HEK293 (cell line): ENCODE measurements around the gene NPTXR.

Experiments
- CTCF ChIA-PET: fragments of 350-600 bp; formaldehyde crosslinking; extraction: SDS; loops from one replicate; lab custom pipeline; 2021; ENCODE audit warnings: antibody characterized with exemption; lab: Yijun Ruan, JAX
- POLR2A ChIA-PET: fragments of 300-600 bp; formaldehyde crosslinking; extraction: SDS; loops from one replicate; lab custom pipeline; 2020; ENCODE audit warnings: antibody characterized with exemption, inconsistent platforms; lab: Yijun Ruan, JAX
- H3K27ac ChIP-seq: fragments of 200-500 bp; sonication (Bioruptor generic); 2 replicates; pipeline ENCODE4 v1.5.1; 2014; ENCODE audit warnings: low read depth, low read length, control low read depth, inconsistent platforms; ENCODE audit errors: extremely low read depth
- H3K36me3 ChIP-seq, 2 experiments: fragments of 200-500 bp in 1 of 2; sonication (Bioruptor generic) in 1 of 2; 1 replicate in 1 of 2; 2 replicates in 1 of 2; pipeline ENCODE4 v1.5.1; 2014 to 2017; ENCODE audit warnings: inconsistent platforms in 2 of 2, low read length in 2 of 2; ENCODE audit not compliant: control insufficient read depth in 2 of 2, insufficient read depth in 1 of 2
- H3K4me1 ChIP-seq: fragments of 200-500 bp; sonication (Bioruptor generic); 2 replicates; pipeline ENCODE4 v1.5.1; 2014; ENCODE audit warnings: mild to moderate bottlenecking, low read length, inconsistent platforms; ENCODE audit not compliant: control insufficient read depth, insufficient read depth
- H3K4me3 ChIP-seq: 2 replicates; pipeline ENCODE4 v1.5.1; 2011; ENCODE audit warnings: low read depth, mild to moderate bottlenecking, control low read depth, low read length, moderate library complexity
- H3K9me3 ChIP-seq: fragments of 200-500 bp; sonication (Bioruptor generic); 2 replicates; pipeline ENCODE4 v1.5.1; 2014; ENCODE audit warnings: low read depth, low read length, inconsistent platforms; ENCODE audit not compliant: control insufficient read depth, insufficient read depth
- KLF1 ChIP-seq: fragments of 450-650 bp; formaldehyde crosslinking; IDR thresholded peaks from 2 replicates; pipeline ENCODE4 v1.5.1; 2016; ENCODE audit warnings: missing biosample characterization, missing genetic modification characterization
- KLF17 ChIP-seq: fragments of 450-650 bp; formaldehyde crosslinking; IDR thresholded peaks from 2 replicates; pipeline ENCODE4 v1.5.1; 2016; ENCODE audit warnings: missing biosample characterization, missing genetic modification characterization
- KLF9 ChIP-seq: fragments of 450-650 bp; formaldehyde crosslinking; IDR thresholded peaks from 2 replicates; pipeline ENCODE4 v1.5.1; 2016; ENCODE audit warnings: missing biosample characterization, missing genetic modification characterization, low read depth
- PRDM10 ChIP-seq: fragments of 450-650 bp; formaldehyde crosslinking; IDR thresholded peaks from 2 replicates; pipeline ENCODE4 v1.5.1; 2016; ENCODE audit warnings: missing biosample characterization, missing genetic modification characterization
- REST ChIP-seq: fragments of 450-650 bp; formaldehyde crosslinking; IDR thresholded peaks from 2 replicates; pipeline ENCODE4 v1.5.1; 2016; ENCODE audit warnings: missing biosample characterization, missing genetic modification characterization
- WT1 ChIP-seq: fragments of 450-650 bp; formaldehyde crosslinking; IDR thresholded peaks from 2 replicates; pipeline ENCODE4 v1.5.1; 2016; ENCODE audit warnings: missing biosample characterization, missing genetic modification characterization
- ZBTB44 ChIP-seq: fragments of 450-650 bp; IDR thresholded peaks from 2 replicates; pipeline ENCODE4 v1.5.1; 2018; ENCODE audit warnings: missing biosample characterization, mild to moderate bottlenecking, missing genetic modification characterization
- ZBTB8A ChIP-seq: fragments of 450-650 bp; formaldehyde crosslinking; IDR thresholded peaks from 2 replicates; pipeline ENCODE4 v1.5.1; 2016; ENCODE audit warnings: missing biosample characterization, missing genetic modification characterization
- ZNF24 ChIP-seq: fragments of 450-650 bp; formaldehyde crosslinking; IDR thresholded peaks from 2 replicates; pipeline ENCODE4 v1.5.1; 2016; ENCODE audit warnings: missing biosample characterization, missing genetic modification characterization
- ZNF280D ChIP-seq: fragments of 450-650 bp; formaldehyde crosslinking; IDR thresholded peaks from 2 replicates; pipeline ENCODE4 v1.5.1; 2016; ENCODE audit warnings: missing biosample characterization, missing genetic modification characterization
- ZNF324 ChIP-seq: fragments of 450-650 bp; formaldehyde crosslinking; IDR thresholded peaks from 2 replicates; pipeline ENCODE4 v1.5.1; 2016; ENCODE audit warnings: missing biosample characterization, missing genetic modification characterization
- ZNF398 ChIP-seq: fragments of 450-650 bp; formaldehyde crosslinking; IDR thresholded peaks from 2 replicates; pipeline ENCODE4 v1.5.1; 2017; ENCODE audit warnings: missing biosample characterization, missing genetic modification characterization
- ZNF555 ChIP-seq: fragments of 450-650 bp; formaldehyde crosslinking; conservative IDR thresholded peaks from 2 replicates; pipeline ENCODE4 v1.5.1; 2017; ENCODE audit warnings: missing biosample characterization, mild to moderate bottlenecking, missing genetic modification characterization, inconsistent platforms
- ZNF571 ChIP-seq: fragments of 450-650 bp; formaldehyde crosslinking; IDR thresholded peaks from 2 replicates; pipeline ENCODE4 v1.5.0; 2017; ENCODE audit warnings: missing biosample characterization, missing genetic modification characterization
- ZNF623 ChIP-seq: fragments of 450-650 bp; formaldehyde crosslinking; IDR thresholded peaks from 2 replicates; pipeline ENCODE4 v1.5.1; 2016; ENCODE audit warnings: missing biosample characterization, missing genetic modification characterization
- ZNF626 ChIP-seq: fragments of 450-650 bp; sonication (Bioruptor Pico); formaldehyde crosslinking; IDR thresholded peaks from 2 replicates; pipeline ENCODE4 v1.5.1; 2018; ENCODE audit warnings: missing biosample characterization, missing genetic modification characterization, inconsistent platforms
- ZNF768 ChIP-seq: fragments of 450-650 bp; formaldehyde crosslinking; IDR thresholded peaks from 2 replicates; pipeline ENCODE4 v1.5.1; 2018; ENCODE audit warnings: missing biosample characterization, mild to moderate bottlenecking, missing genetic modification characterization
- ZXDB ChIP-seq: fragments of 450-650 bp; formaldehyde crosslinking; IDR thresholded peaks from 2 replicates; pipeline ENCODE4 v1.5.1; 2016; ENCODE audit warnings: missing biosample characterization, missing genetic modification characterization

NPTXR gene

GRCh38 chr22:38819387-38819940, 24.4 kb downstream of the NPTXR start (continued):
- TF ChIP-seq ZNF623 (no peak), ZNF571 (tag by site-specific recombination) (no peak), ZBTB8A (no peak), ZBTB44 (tag by site-specific recombination) (no peak)

- H3K36me3 ChIP-seq, result no peaks in the 10 kb centered on the region; a peak in 1 of 3 replicates
- H3K4me1 ChIP-seq, result no peaks in the 10 kb centered on the region
- no peak overlapping the region for H3K4me3 ChIP-seq
- ChIA-PET CTCF (interaction anchor here (1.4 kb wide), 1 partner anchor 32 kb away, joined by 3 read pairs; no protein-coding TSS in a partner anchor), POLR2A (no interaction called here)
- no peaks in the 10 kb centered on the region for H3K9me3 ChIP-seq
- TF ChIP-seq ZNF398, result no peak
- TF ChIP-seq REST (tag by site-specific recombination), result no peak
- no peak overlapping the region for H3K27ac ChIP-seq
Observed at GRCh38 chr22:38817196-38817595, 26.6 kb downstream of the NPTXR start.

- H3K4me1 ChIP-seq, result no peaks in the 10 kb centered on the region
- POLR2A ChIA-PET, result no interaction called here
- no peak for TF ChIP-seq ZNF555
- no peak for TF ChIP-seq KLF9 (tag by site-specific recombination)
- TF ChIP-seq ZBTB8A, result no peak
- no peak for TF ChIP-seq ZNF626 (tag by site-specific recombination)
- TF ChIP-seq ZNF768 (tag by site-specific recombination), result no peak
- no peak for TF ChIP-seq ZNF324 (tag by site-specific recombination)
- TF ChIP-seq WT1 (tag by site-specific recombination), result no peak
- TF ChIP-seq ZNF24 (tag by site-specific recombination), result no peak
- TF ChIP-seq PRDM10 (tag by site-specific recombination), result no peak
- TF ChIP-seq KLF1 (tag by site-specific recombination), result no peak
- TF ChIP-seq KLF17 (tag by site-specific recombination), result no peak
- no peak for TF ChIP-seq ZNF280D (tag by site-specific recombination)
- no peak for TF ChIP-seq ZXDB
Observed at GRCh38 chr22:38815842-38816241, 28.0 kb downstream of the NPTXR start.

More at GRCh38 chr22:38815842-38816241, 28.0 kb downstream of the NPTXR start:
- H3K36me3 ChIP-seq, result no peaks in the 10 kb centered on the region; a peak in 1 of 3 replicates
- CTCF ChIA-PET, result interaction anchor here (0.7 to 1.0 kb wide), 4 partner anchors 14 to 54 kb away, joined by 3 to 4 read pairs (median 4); no protein-coding TSS in a partner anchor
- no peaks in the 10 kb centered on the region for H3K9me3 ChIP-seq
- H3K27ac ChIP-seq, result no peak overlapping the region
- no peak overlapping the region for H3K4me3 ChIP-seq
